GM12878 (cell line): ENCODE data around the gene DPP6.

Experiments used
- BCL11A ChIP-seq: IDR thresholded peaks from 2 replicates; pipeline ENCODE4 v1.6.1; 2011; ENCODE audit warnings: low read depth, low read length
- CTCF ChIP-seq, 3 experiments: IDR thresholded peaks in 2 of 3; conservative IDR thresholded peaks in 1 of 3; 2 replicates each; pipeline ENCODE4 v1.5.1; 2011; ENCODE audit warnings: low read depth in 3 of 3, low read length in 3 of 3, mild to moderate bottlenecking in 3 of 3, control low read depth in 2 of 3, moderate library complexity in 2 of 3, inconsistent platforms in 1 of 3, mixed read lengths in 1 of 3; ENCODE audit not compliant: control insufficient read depth in 2 of 3, insufficient read depth in 1 of 3; ENCODE audit errors: extremely low read depth in 1 of 3
- KDM1A ChIP-seq: fragments of 200-600 bp; sonication (generic); IDR thresholded peaks from 2 replicates; pipeline ENCODE4 v1.6.1; 2016; ENCODE audit warnings: borderline replicate concordance
- POLR2AphosphoS5 ChIP-seq: IDR thresholded peaks from 2 replicates; pipeline ENCODE4 v1.6.1; 2011; ENCODE audit warnings: mild to moderate bottlenecking, low read length, inconsistent platforms
- SMAD1 ChIP-seq: fragments of 450-650 bp; IDR thresholded peaks from 2 replicates; pipeline ENCODE4 v1.6.1; 2018; ENCODE audit warnings: mild to moderate bottlenecking, low read depth; ENCODE audit not compliant: partially characterized antibody
- SREBF1 ChIP-seq: IDR thresholded peaks from 2 replicates; pipeline ENCODE4 v1.6.1; 2012; ENCODE audit warnings: mild to moderate bottlenecking, low read length
- SUZ12 ChIP-seq: fragments of 200-600 bp; sonication (generic); IDR thresholded peaks from one replicate; pipeline ENCODE4 v1.6.1; 2018; ENCODE audit warnings: antibody characterized with exemption, mild to moderate bottlenecking; ENCODE audit not compliant: unreplicated experiment
- TAF1 ChIP-seq: IDR thresholded peaks from 2 replicates; pipeline ENCODE4 v1.6.1; 2011; ENCODE audit warnings: mild to moderate bottlenecking, low read depth, low read length, borderline replicate concordance
- YBX1 ChIP-seq: fragments of 450-650 bp; IDR thresholded peaks from 2 replicates; pipeline ENCODE4 v1.6.1; 2016; ENCODE audit warnings: antibody characterized with exemption
- TF ChIP-seq, protein P1 (sequence below): IDR thresholded peaks from 2 replicates; pipeline ENCODE4 v1.6.1; 2012; ENCODE audit warnings: low read depth, low read length, improper control_type of control experiment

GRCh38 chr7:154903083-154903731, 851.0 kb downstream of the DPP6 start:
- no peak for TF ChIP-seq POLR2AphosphoS5
- TF ChIP-seq CTCF (IDR thresholded peaks at IDR 0.05 in 2 of 3, conservative IDR thresholded peaks at IDR 0.05 in 1 of 3; ENCODE audit: control insufficient read depth in 2 of 3, extremely low read depth in 1 of 3, insufficient read depth in 1 of 3, low read depth in 3 of 3, low read length in 3 of 3), result no peak
- no peak for TF ChIP-seq TAF1
- no peak for TF ChIP-seq SREBF1
- no peak for TF ChIP-seq SUZ12
- TF ChIP-seq YBX1, result no peak
- no peak for TF ChIP-seq BCL11A
- no peak for TF ChIP-seq SMAD1
- TF ChIP-seq KDM1A, result no peak
- TF ChIP-seq, protein P1, sequence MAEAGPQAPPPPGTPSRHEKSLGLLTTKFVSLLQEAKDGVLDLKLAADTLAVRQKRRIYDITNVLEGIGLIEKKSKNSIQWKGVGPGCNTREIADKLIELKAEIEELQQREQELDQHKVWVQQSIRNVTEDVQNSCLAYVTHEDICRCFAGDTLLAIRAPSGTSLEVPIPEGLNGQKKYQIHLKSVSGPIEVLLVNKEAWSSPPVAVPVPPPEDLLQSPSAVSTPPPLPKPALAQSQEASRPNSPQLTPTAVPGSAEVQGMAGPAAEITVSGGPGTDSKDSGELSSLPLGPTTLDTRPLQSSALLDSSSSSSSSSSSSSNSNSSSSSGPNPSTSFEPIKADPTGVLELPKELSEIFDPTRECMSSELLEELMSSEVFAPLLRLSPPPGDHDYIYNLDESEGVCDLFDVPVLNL, result no peak
